Measurements from ENCODE around the gene IFT52.
A peak's percentile ranks its signal among the peaks of the same experiment; 100 is the strongest.

The IFT52 gene

DNA sequence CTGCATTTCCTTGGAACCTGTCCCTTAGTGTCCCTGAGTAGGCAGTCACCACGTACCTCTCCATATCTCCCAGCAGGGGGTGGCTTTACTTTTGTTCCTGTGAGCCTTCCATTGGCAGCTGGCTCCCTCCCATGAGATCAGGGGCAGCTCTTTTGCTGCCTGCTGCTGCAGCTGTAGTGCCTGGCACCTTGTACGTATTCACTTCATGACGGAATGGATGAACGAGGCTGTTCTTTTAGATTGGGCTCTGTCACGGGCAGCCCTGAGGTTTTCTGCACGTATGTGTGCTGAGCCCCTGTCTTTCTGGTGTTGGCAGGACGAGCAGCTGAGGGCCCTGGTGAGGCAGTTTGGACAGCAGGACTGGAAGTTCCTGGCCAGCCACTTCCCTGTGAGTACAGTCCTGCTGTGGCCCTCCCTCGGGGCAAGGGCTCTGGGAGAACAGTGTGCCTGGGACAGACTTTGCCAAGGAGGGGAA is 90.8 kb downstream of the IFT52 start:
- TF ChIP-seq CTCF (IDR thresholded peaks at IDR 0.05; ENCODE audit: control extremely low read depth, extremely low read depth, low read depth, missing control alignments), result peak; percentile 8
- ChIA-PET CTCF (interaction anchor here (1.1 to 5.8 kb wide), 12 partner anchors 8 to 404 kb away, joined by 3 to 37 read pairs (median 5); partner anchors contain the start of gene MYBL2), POLR2A (interaction anchor here (0.6 to 1.2 kb wide), 3 partner anchors 13 to 224 kb away, joined by 3 to 7 read pairs (median 6); partner anchors contain the start of gene SRSF6)
- DNase-seq (ENCODE audit: extremely low spot score), result peak; percentile 31

DNA sequence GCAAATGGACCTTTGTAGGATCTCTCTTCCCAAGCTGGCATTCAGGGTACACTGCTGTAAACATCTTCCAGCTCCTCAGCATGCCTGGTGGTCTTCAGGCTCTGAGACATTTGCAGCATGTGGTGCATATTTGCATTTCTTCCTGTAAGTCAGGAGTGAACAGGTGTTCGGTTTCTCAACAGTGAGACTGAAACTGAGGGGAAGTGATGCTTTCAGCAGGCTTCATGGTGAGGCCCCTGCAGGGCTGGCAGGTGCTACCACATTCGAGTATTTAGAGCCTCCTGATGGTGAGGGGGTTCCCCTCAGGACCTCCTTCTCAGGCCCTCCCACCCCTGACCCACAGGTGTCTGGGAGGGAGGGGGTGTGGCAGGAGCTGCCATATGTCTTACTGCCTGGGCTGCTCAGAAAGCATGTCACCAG is 91.3 kb downstream of the IFT52 start:
- POLR2A ChIA-PET, result interaction anchor here (1.2 kb wide), 1 partner anchor 225 kb away, joined by 3 read pairs; the partner anchor contains the start of gene SRSF6
- no peak for TF ChIP-seq CTCF (IDR thresholded peaks at IDR 0.05; ENCODE audit: control extremely low read depth, extremely low read depth, low read depth, missing control alignments)
- peak; percentile 85 for DNase-seq (ENCODE audit: extremely low spot score)
- CTCF ChIA-PET, result interaction anchor here (1.1 to 5.8 kb wide), 11 partner anchors 8 to 235 kb away, joined by 3 to 37 read pairs (median 6); partner anchors contain the start of gene MYBL2

GRCh38 chr20:43682446-43682845 is 91.7 kb downstream of the IFT52 start:
- TF ChIP-seq CTCF (IDR thresholded peaks at IDR 0.05; ENCODE audit: control extremely low read depth, extremely low read depth, low read depth, missing control alignments), result no peak
- POLR2A ChIA-PET, result no interaction called here
- peak; percentile 28 for DNase-seq (ENCODE audit: extremely low spot score)
- CTCF ChIA-PET, result interaction anchor here (1.4 to 5.8 kb wide), 4 partner anchors 10 to 235 kb away, joined by 3 to 37 read pairs (median 4); no protein-coding TSS in a partner anchor

- DNase-seq (ENCODE audit: extremely low spot score), result no peak
- CTCF ChIA-PET, result interaction anchor here (0.9 to 6.3 kb wide), 5 partner anchors 149 to 238 kb away, joined by 3 to 52 read pairs (median 4); partner anchors contain the start of gene SRSF6
- no peak for TF ChIP-seq CTCF (IDR thresholded peaks at IDR 0.05; ENCODE audit: control extremely low read depth, extremely low read depth, low read depth, missing control alignments)
- POLR2A ChIA-PET, result no interaction called here
These were observed 96.1 kb downstream of the IFT52 start for GRCh38 chr20:43686820-43687219.

GRCh38 chr20:43689165-43689564 is 98.4 kb downstream of the IFT52 start:
- ChIA-PET POLR2A (no interaction called here), CTCF (interaction anchor here (0.8 to 6.3 kb wide), 15 partner anchors 8 to 501 kb away, joined by 3 to 52 read pairs (median 3); partner anchors contain the start of gene SRSF6)
- no peak for DNase-seq (ENCODE audit: extremely low spot score)
- TF ChIP-seq CTCF (IDR thresholded peaks at IDR 0.05; ENCODE audit: control extremely low read depth, extremely low read depth, low read depth, missing control alignments), result no peak

DNA sequence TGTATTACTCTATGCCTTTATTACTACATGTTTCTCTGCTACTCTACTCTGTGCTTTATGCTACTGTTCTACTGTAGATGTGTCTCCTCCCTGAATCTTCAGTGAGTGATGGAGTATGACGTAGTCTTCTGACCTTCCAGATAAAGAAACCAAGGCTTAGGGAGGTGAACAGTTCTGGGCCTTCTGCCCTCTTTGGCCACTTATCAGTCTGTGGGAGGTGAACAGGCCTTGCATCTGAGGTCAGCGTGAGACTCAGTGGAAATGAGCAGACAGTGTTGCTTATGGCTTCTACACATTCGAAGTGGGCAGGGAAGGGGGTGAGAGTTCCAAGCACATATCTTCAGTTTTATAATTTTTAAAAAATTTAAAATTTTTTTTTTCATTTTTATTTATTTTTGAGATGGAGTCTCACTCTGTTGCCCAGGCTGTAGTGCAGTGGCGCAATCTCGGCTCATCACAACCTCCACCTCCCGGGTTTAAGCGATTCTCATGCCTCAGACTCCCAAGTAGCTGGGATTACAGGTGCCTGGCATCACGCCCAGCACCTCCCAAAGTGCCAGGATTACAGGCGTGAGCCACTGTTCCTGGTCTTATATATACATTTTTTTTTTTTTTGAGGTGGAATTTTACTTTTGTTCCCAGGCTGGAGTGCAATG is 100.3 kb downstream of the IFT52 start:
- TF ChIP-seq CTCF (IDR thresholded peaks at IDR 0.05; ENCODE audit: control extremely low read depth, extremely low read depth, low read depth, missing control alignments), result no peak
- POLR2A ChIA-PET, result interaction anchor here (1.7 kb wide), 1 partner anchor 234 kb away, joined by 4 read pairs; no protein-coding TSS in a partner anchor
- CTCF ChIA-PET, result interaction anchor here (0.7 to 6.3 kb wide), 30 partner anchors 9 to 430 kb away, joined by 3 to 108 read pairs (median 4); partner anchors contain the start of gene IFT52
- no peak for DNase-seq (ENCODE audit: extremely low spot score)

All from GM10248 (cell line).